Upper lobe of left lung (tissue), 4 donors: ENCODE results near the gene DAPK1.

Experiments used
- POLR2AphosphoS5 ChIP-seq, 2 donors: sonication (generic); formaldehyde crosslinking; IDR thresholded peaks; one replicate each; pipeline ENCODE4 v1.5.1; 2017; ENCODE audit warnings: antibody characterized with exemption in 2 of 2
- TF ChIP-seq, protein P1 (sequence below), 6 experiments: fragments of 450-650 bp in 4 of 6; fragments of 200-600 bp in 2 of 6; sonication (generic) in 2 of 6; IDR thresholded peaks; one replicate each; pipeline ENCODE4 v1.5.1; 2016 to 2019; ENCODE audit warnings: antibody characterized with exemption in 6 of 6

DNA sequence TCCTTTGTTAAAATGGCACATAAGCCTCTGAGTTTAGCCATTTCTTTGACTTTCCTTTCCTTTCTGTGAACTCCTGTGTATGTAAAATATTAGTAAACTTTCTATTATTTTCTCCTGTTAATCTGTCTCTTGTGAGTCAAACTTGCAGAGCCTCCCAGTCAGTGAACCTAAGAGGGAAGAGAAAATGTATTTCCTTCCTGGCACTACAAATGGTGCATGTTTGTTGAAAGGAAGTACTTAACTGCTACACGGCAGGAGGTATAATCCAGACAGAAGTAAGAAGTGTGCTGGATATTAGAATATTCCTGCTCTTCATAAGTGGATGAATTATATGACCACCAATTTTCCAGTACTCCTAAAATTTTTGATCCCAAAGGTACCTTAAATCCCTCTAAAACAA, 251.2 kb downstream of the DAPK1 start:
- TF ChIP-seq, protein P1, sequence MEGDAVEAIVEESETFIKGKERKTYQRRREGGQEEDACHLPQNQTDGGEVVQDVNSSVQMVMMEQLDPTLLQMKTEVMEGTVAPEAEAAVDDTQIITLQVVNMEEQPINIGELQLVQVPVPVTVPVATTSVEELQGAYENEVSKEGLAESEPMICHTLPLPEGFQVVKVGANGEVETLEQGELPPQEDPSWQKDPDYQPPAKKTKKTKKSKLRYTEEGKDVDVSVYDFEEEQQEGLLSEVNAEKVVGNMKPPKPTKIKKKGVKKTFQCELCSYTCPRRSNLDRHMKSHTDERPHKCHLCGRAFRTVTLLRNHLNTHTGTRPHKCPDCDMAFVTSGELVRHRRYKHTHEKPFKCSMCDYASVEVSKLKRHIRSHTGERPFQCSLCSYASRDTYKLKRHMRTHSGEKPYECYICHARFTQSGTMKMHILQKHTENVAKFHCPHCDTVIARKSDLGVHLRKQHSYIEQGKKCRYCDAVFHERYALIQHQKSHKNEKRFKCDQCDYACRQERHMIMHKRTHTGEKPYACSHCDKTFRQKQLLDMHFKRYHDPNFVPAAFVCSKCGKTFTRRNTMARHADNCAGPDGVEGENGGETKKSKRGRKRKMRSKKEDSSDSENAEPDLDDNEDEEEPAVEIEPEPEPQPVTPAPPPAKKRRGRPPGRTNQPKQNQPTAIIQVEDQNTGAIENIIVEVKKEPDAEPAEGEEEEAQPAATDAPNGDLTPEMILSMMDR (IDR thresholded peaks at IDR 0.05) = no peak
- TF ChIP-seq POLR2AphosphoS5 (IDR thresholded peaks at IDR 0.05) = no peak
